K562 (cell line): Measurements from ENCODE around the gene PRKCG. TPM values are rescaled to one million over a fixed set of nuclear protein-coding genes. Genes with fewer than 3 reads are reported as not detected.
A peak's percentile ranks its signal among the peaks of the same experiment; 100 is the strongest.

Experiments
- ATAC-seq: fragments of 200-7000 bp; cut with Tn5 transposase; 3 replicates; pipeline ENCODE4 v1.9.1; 2020; ENCODE audit warnings: moderate library complexity
- BruUV-seq: library from RNA; stranded (reverse); fragments of 400-500 nt; replicated peaks from 2 replicates; lab custom pipeline; 2021; lab: Mats Ljungman, UMichigan
- CTCF ChIA-PET: fragments of 300-600 bp; formaldehyde crosslinking; extraction: SDS; loops from one replicate; lab custom pipeline; 2021; ENCODE audit warnings: low intra/inter-chr PET ratio; lab: Yijun Ruan, JAX
- POLR2A ChIA-PET: fragments of 300-600, 350-650 bp; sonication (Branson Sonifier 250); formaldehyde crosslinking; extraction: SDS; loops from one replicate; lab custom pipeline; 2021; ENCODE audit warnings: antibody characterized with exemption, inconsistent platforms; lab: Yijun Ruan, JAX
- DNase-seq, 4 experiments: peaks; one replicate each; pipeline versions ENCODE4 v3.0.0 to v3.0.0-alpha.2; 2011 to 2018; ENCODE audit warnings: low spot score in 3 of 4, mixed read lengths in 3 of 4; ENCODE audit errors: extremely low read depth in 1 of 4
- FAIRE-seq: peaks from 2 replicates; lab custom pipeline; 2011; peaks lifted over from hg19 to GRCh38; lab: Jason Lieb, UNC
- H2AFZ ChIP-seq: 2 replicates; pipeline ENCODE4 v1.6.0; 2011; ENCODE audit warnings: low read depth, low read length, control low read depth, inconsistent platforms
- H3K27ac ChIP-seq: fragments of 200-600 bp; 3 replicates; pipeline ENCODE4 v1.8.0; 2011; ENCODE audit warnings: low read depth, mild to moderate bottlenecking, control low read depth, inconsistent platforms, low read length, moderate library complexity, mixed read lengths; ENCODE audit errors: extremely low read depth
- H3K27me3 ChIP-seq, 2 experiments: fragments of 300-600 bp in 1 of 2; 2 replicates in 1 of 2; 3 replicates in 1 of 2; pipeline versions ENCODE4 v1.6.0 to v1.8.0; 2011; ENCODE audit warnings: inconsistent platforms in 2 of 2, low read length in 2 of 2, mild to moderate bottlenecking in 1 of 2, mixed read lengths in 1 of 2, moderate library complexity in 1 of 2; ENCODE audit not compliant: control insufficient read depth in 2 of 2, insufficient read depth in 2 of 2
- H3K36me3 ChIP-seq: fragments of 300-600 bp; 3 replicates; pipeline ENCODE4 v1.8.0; 2011; ENCODE audit warnings: mild to moderate bottlenecking, low read length, inconsistent platforms; ENCODE audit not compliant: control insufficient read depth, insufficient read depth
- H3K4me1 ChIP-seq, 2 experiments: fragments of 200-600 bp in 1 of 2; replicated peaks in 1 of 2; 2 replicates in 1 of 2; 3 replicates in 1 of 2; pipeline versions ENCODE4 v1.5.1 to v1.8.0; 2011; ENCODE audit warnings: inconsistent platforms in 2 of 2, low read length in 2 of 2, mild to moderate bottlenecking in 1 of 2, mixed read lengths in 1 of 2, moderate library complexity in 1 of 2; ENCODE audit not compliant: control insufficient read depth in 2 of 2, insufficient read depth in 2 of 2
- H3K4me2 ChIP-seq: 2 replicates; pipeline ENCODE4 v1.6.1; 2011; ENCODE audit warnings: low read length, control low read depth, inconsistent platforms, mixed read lengths; ENCODE audit not compliant: insufficient read depth
- H3K4me3 ChIP-seq: fragments of 200-600 bp; sonication (generic), shearing (Covaris generic); 2 replicates; pipeline ENCODE4 v1.5.1; 2016; ENCODE audit warnings: control low read depth, inconsistent platforms
- H3K79me2 ChIP-seq: fragments of 200-600 bp; 3 replicates; pipeline ENCODE4 v1.8.0; 2011; ENCODE audit warnings: low read length, inconsistent platforms; ENCODE audit not compliant: control insufficient read depth, insufficient read depth
- H3K9ac ChIP-seq, 2 experiments: 2 replicates each; pipeline versions ENCODE4 v1.6.0 to v1.6.1; 2011; ENCODE audit warnings: low read depth in 2 of 2, low read length in 2 of 2, control low read depth in 1 of 2, inconsistent platforms in 1 of 2, mild to moderate bottlenecking in 1 of 2, mixed read lengths in 1 of 2; ENCODE audit not compliant: insufficient read depth in 1 of 2
- H3K9me1 ChIP-seq: one replicate; pipeline ENCODE4 v1.6.0; 2011; ENCODE audit warnings: inconsistent platforms, mild to moderate bottlenecking, low read length, moderate library complexity; ENCODE audit not compliant: control insufficient read depth, insufficient read depth
- H3K9me3 ChIP-seq: replicated peaks from 2 replicates; pipeline ENCODE4 v1.5.1; 2011; ENCODE audit warnings: low read depth, low read length, inconsistent platforms; ENCODE audit not compliant: control insufficient read depth, insufficient read depth
- H4K20me1 ChIP-seq: replicated peaks from 2 replicates; pipeline ENCODE4 v1.6.1; 2011; ENCODE audit warnings: low read length, inconsistent platforms, mixed read lengths; ENCODE audit not compliant: control insufficient read depth, insufficient read depth
- ATF1 ChIP-seq, 2 experiments: fragments of 450-650 bp in 1 of 2; IDR thresholded peaks; 2 replicates each; pipeline ENCODE4 v1.6.1; 2016; ENCODE audit warnings: missing compliant biosample characterization in 1 of 2, missing genetic modification characterization in 1 of 2
- ATF3 ChIP-seq, 2 experiments: fragments of 450-650 bp in 1 of 2; sonication (generic) in 1 of 2; formaldehyde crosslinking in 1 of 2; IDR thresholded peaks in 1 of 2; conservative IDR thresholded peaks in 1 of 2; 2 replicates each; pipeline versions ENCODE4 v1.6.1 to v1.8.1; 2016 to 2023; ENCODE audit warnings: mild to moderate bottlenecking in 2 of 2, moderate library complexity in 2 of 2, inconsistent platforms in 1 of 2, missing genetic modification reagents in 1 of 2
- BDP1 ChIP-seq: IDR thresholded peaks from 3 replicates; pipeline ENCODE4 v1.6.1; 2011; ENCODE audit not compliant: insufficient read length, insufficient read depth
- KDM4B ChIP-seq, 2 experiments: fragments of 450-650 bp in 1 of 2; sonication (generic) in 1 of 2; IDR thresholded peaks; 2 replicates each; pipeline ENCODE4 v1.6.1; 2016 to 2017; ENCODE audit warnings: borderline replicate concordance in 2 of 2, antibody characterized with exemption in 1 of 2, low read depth in 1 of 2, mild to moderate bottlenecking in 1 of 2
- KDM5B ChIP-seq: fragments of 200-600 bp; sonication (generic); IDR thresholded peaks from 2 replicates; pipeline ENCODE4 v1.6.1; 2012; ENCODE audit warnings: low read depth, mild to moderate bottlenecking, moderate library complexity, low read length, control low read depth, inconsistent platforms; ENCODE audit not compliant: insufficient replicate concordance
- MITF ChIP-seq: IDR thresholded peaks from 2 replicates; pipeline ENCODE4 v1.6.1; 2014; ENCODE audit warnings: antibody characterized with exemption
- NFIX ChIP-seq: fragments of 250-450 bp; sonication (Bioruptor Pico); IDR thresholded peaks from 2 replicates; pipeline ENCODE4 v1.4.0; 2020; ENCODE audit warnings: low read depth, mild to moderate bottlenecking, moderate library complexity
- NR0B1 ChIP-seq: fragments of 450-650 bp; IDR thresholded peaks from one replicate; pipeline ENCODE4 v1.6.1; 2018; ENCODE audit warnings: mild to moderate bottlenecking, moderate library complexity; ENCODE audit not compliant: partially characterized antibody
- POLR3A ChIP-seq: IDR thresholded peaks from 2 replicates; pipeline ENCODE4 v1.6.1; 2011; ENCODE audit warnings: borderline replicate concordance, mild to moderate bottlenecking, moderate library complexity; ENCODE audit not compliant: insufficient read length, insufficient read depth; ENCODE audit errors: extremely low read depth
- RBM22 ChIP-seq: fragments of 200-400 bp; formaldehyde crosslinking; IDR thresholded peaks from 2 replicates; pipeline ENCODE4 v1.6.1; 2018; ENCODE audit warnings: low read length, low read depth; ENCODE audit not compliant: poor library complexity, severe bottlenecking
- ZNF134 ChIP-seq: fragments of 250-450 bp; sonication (Bioruptor Pico); conservative IDR thresholded peaks from 2 replicates; pipeline ENCODE4 v1.4.0; 2020
- ZSCAN32 ChIP-seq: fragments of 450-650 bp; formaldehyde crosslinking; IDR thresholded peaks from 2 replicates; pipeline ENCODE4 v1.4.0; 2020; ENCODE audit warnings: mild to moderate bottlenecking, moderate library complexity
- WGBS: fragments of 100-300 bp; shearing (Covaris generic); methylation state at CpG from one replicate; pipeline ENCODE4 v1.1.6; 2016; ENCODE audit warnings: low coverage, mixed read lengths; ENCODE audit not compliant: insufficient coverage; ENCODE audit errors: missing lambda C conversion rate; 5-methylcytosine and 5-hydroxymethylcytosine counted together
- in situ Hi-C: fragments of 300-500 bp; cut with MboI; formaldehyde crosslinking; loops from 4 replicates; pipeline ENCODE4 v1.15.0; 2018; ENCODE audit warnings: inconsistent platforms, mixed read lengths
- intact Hi-C: fragments of 100-400 bp; cut with micrococcal nuclease; formaldehyde crosslinking; loops from 2 replicates; pipeline ENCODE4 v1.14.2; 2022
- polyA plus RNA-seq, 8 experiments: library from polyadenylated mRNA; depleted of rRNA in 4 of 8; stranded (reverse) in 5 of 8; unstranded in 3 of 8; fragments of >200 nt; fragmentation: Nextera tagmentation in 2 of 8; fragmentation: Illumina TruSeq in 1 of 8; extraction: Ambion mirVana in 2 of 8; extraction: Trizol in 1 of 8; gene quantifications; 2 replicates each; pipeline versions ENCODE4 v1.2.1 to v1.2.3, GENCODE V29; 2011 to 2014; ENCODE audit warnings: inconsistent platforms in 1 of 8, missing spikeins in 1 of 8
- total RNA-seq, 7 experiments: library from RNA; depleted of rRNA in 6 of 7; stranded (reverse); fragments of >200 nt in 6 of 7; fragmentation: Illumina TruSeq in 2 of 7; extraction: Trizol in 2 of 7; gene quantifications; 2 replicates each; pipeline versions ENCODE4 v1.2.1 to v1.2.3, GENCODE V29; 2011 to 2021; ENCODE audit warnings: low replicate concordance in 1 of 7

PRKCG gene
- total and polyA plus RNA-seq, 9 of the 15 experiments (the other 6 are each of a cell fraction or from before 2014, with no cell fraction given) = not detected

GRCh38 chr19:53916004-53916403, 34.0 kb downstream of the PRKCG start:
- Histone ChIP-seq H3K9me3 (no peaks in the 10 kb centered on the region), H2AFZ (no peak overlapping the region), H3K4me1 (peaks cover 0 to 4% of the 10 kb centered on the region in 2 experiments; a peak in 1 of 5 replicates), H3K4me2 (no peak overlapping the region), H3K27ac (no peak overlapping the region), H3K36me3 (no peaks in the 10 kb centered on the region), H3K9ac (no peak overlapping the region), H4K20me1 (0 out of 2 replicates have a peak, but pooled peaks cover 7% of the 10 kb centered on the region), H3K9me1 (no peaks in the 10 kb centered on the region), H3K79me2 (no peaks in the 10 kb centered on the region), H3K27me3 (peaks cover 15 to 33% of the 10 kb centered on the region in 2 experiments; a peak in 4 of 5 replicates), H3K4me3 (no peak overlapping the region)
- FAIRE-seq = no peak
- intact Hi-C loops = loop anchor here (10.0 kb wide), 1 partner anchor 61 kb away; no protein-coding TSS in a partner anchor
- no peak for DNase-seq
- ATAC-seq = no peak
- 7% methylated on average over 6 of the region's 6 CpGs for WGBS
- POLR2A ChIA-PET = no interaction called here
- TF ChIP-seq KDM5B (no peak), ATF3 (IDR thresholded peaks at IDR 0.05) (peak; percentile 39), ATF3 (CRISPR knock-in tag; conservative IDR thresholded peaks at IDR 0.05) (no peak), ATF1 (CRISPR knock-in tag; IDR thresholded peaks at IDR 0.05) (no peak), ATF1 (tag; IDR thresholded peaks at IDR 0.05) (0 out of 2 replicates have a peak, but pooled peaks have one; percentile 19), RBM22 (no peak), MITF (no peak), NR0B1 (no peak), ZSCAN32 (CRISPR knock-in tag) (no peak), NFIX (CRISPR knock-in tag) (no peak), KDM4B (IDR thresholded peaks at IDR 0.05; ENCODE audit: borderline replicate concordance in 2 of 2, low read depth in 1 of 2) (no peak), BDP1 (no peak), ZNF134 (CRISPR knock-in tag) (no peak), POLR3A (no peak)
- BruUV-seq = no TSS peak
- CTCF ChIA-PET = interaction anchor here (0.7 kb wide), 1 partner anchor 74 kb away, joined by 3 read pairs; no protein-coding TSS in a partner anchor
- in situ Hi-C loops = no loop called here
